GM19351 (cell line): ENCODE data around the gene CPNE6.

Experiments
- ATAC-seq: cut with Tn5 transposase; IDR thresholded peaks from one replicate; pipeline ENCODE4 v1.9.1; 2021; ENCODE audit warnings: mild to moderate bottlenecking, moderate library complexity; ENCODE audit not compliant: unreplicated experiment

The CPNE6 gene

DNA sequence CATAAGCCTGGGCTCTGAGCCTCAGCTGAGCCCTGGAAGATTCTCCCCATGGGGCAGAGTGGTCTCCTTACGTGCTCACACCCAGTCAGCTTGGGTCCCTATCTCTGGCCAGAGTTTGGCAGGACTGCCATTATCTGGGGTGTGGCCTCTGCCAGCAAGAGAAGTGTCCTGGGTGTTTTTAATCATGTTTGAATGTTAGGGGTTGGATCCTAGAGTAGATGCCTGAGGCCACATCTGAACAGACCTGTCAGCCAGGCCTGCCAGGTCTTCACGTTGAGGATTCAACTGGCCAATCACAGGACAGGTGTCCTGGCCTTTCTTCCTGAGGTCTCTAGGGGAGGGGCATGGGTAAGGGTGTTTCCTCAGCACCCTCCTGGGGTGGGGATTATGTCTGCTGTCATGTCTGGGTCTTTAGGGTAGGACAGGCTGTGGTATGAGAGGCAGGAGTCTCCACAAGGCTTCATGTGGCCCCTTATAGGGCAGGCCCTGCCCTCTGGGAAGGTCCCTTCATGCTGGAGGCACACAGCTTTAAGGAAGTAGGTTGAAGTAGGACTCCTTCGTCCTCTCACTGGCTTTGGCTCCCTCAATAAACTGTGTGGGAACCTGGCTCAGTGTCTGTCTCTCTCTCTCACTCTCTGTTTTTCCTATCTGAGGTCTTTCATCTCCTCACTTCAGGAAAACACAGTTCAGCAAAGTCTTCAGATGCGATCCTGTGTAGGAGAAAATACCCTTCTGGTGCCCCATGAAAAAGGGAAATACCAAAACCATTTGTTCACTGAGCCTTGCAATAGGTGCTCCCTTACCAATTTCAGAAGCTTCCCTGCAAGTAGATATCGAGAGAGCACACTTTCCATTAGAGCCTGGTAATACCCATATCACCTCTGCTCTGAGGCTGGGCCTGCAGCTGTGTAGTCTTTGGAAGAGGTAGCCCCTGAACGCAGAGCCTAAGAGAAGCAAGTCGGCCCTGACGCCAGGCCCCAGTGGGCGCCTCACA is 52.4 kb downstream of the CPNE6 start:
- ATAC-seq, result peak; percentile 44

DNA sequence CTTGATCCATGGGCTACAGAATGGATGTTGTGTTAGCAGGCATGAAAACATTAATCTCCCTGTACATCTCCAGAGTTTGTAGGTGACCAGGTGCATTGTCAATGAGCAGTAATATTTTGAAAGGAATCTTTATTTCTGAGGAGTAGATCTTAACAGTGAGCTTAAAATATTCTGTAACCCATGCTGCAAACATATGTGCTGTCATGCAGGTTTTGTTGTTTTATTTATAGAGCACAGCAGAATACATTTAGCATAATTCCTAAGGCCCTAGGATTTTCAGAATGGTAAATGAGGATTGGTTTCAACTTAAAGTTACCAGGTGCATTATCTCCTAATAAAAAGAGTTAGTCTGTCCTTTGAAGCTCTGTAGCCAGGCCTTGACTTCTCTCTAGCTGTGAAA is 55.6 kb downstream of the CPNE6 start:
- ATAC-seq, result no peak

DNA sequence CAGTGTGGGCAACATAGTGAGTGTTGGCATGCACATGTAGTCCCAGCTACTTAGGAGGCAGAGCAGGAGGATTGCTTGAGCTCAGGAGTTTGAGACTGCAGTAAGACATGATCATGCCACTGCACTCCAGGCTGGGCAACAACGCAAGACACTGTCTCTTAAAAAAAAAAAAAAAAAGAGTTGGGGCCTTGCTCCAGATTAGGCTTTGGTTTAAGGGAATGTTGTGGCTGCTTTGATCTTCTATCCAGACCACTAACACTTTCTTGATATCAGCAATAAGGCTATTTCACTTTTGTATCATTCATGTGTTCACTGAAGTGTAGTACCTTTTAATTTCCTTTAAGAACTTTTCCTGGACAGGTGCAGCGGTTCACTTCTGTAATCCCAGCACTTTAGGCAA is 56.3 kb downstream of the CPNE6 start:
- ATAC-seq, result no peak
